ENCODE results near the gene SYT14.
"Not testable (repeated sequence)": the region's sequence is repeated elsewhere in the genome, so short reads cannot be mapped to it uniquely, and the experiment has no call there.

Gene SYT14

DNA sequence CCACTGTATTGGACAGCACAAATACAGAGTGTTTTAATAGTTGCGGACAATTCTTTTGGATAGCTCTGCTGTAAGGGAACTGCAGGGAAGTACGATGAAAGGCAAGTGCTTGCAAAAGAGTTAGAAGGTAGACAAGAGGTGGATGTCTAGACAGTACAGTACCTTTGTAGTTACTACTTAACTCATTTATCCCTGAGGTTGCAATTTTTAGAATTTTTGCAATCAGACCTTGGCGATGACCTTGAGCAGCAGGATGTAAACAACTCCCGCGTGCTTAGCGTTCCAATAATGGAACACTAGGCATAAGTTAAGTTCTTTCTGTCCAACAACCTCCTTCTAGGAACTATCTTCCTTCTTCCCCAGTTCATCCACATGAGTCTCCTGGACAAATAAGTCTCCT, 1.9 kb upstream of the SYT14 start:
- DNase-seq (ENCODE audit: low read depth) = no peak

DNA sequence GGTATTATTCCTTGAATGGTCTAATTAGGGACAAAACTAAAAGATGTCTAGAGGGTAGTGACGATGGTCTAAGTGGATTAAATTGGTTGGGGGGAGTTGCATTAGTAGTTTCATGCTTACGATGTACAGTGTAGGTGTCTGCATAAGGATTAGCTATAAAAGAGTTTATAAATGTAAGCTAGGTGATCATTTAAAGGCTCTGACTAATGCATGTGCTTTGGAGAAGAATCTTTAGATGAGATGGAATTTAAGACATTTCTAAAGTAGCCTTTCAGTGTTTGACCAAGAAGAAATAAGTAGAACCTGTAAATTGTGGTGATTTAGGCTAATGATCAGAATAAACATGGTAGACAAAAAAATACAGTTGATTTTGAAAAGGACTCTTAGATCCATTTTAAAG, 7.4 kb downstream of the SYT14 start:
- DNase-seq (ENCODE audit: low read depth) = no peak

DNA sequence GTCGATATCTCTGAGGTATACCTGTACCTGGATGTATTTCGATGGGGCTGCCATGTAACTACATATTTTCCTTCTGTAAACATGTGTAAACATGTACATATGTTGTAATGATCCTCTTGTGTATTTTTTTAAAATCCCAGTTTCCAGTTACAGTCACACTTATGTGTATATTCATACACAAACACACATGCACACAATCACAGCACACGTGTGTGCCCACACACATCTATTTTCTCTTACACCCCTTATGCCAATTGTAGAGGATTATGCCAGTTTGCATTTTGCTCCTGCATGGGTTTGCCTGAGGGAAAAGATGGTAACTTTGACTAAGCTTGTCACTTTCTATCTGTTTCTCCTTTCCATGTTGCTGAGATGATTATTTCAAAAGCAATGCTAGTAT, 10.1 kb downstream of the SYT14 start:
- DNase-seq (ENCODE audit: low read depth) = no peak

DNA sequence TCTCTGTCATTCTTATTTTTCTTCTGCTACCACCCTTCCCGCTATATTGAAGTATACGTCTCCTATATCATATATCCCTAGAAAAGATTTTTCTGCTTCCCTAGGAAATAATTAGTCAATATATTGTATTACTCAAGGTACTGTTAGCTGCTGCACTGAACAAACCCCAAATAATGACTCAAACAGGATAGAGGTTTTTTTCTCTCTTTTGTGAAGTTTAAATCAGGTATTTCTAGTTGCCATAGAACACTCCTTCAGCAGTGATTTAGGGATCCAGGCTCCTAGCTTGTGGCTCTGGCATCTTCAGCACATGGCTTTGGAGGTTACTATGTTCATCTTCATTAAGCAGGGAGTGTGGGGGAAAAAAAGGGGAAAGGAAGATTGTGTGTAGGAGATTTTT, 18.1 kb downstream of the SYT14 start:
- no peak for DNase-seq (ENCODE audit: low read depth)

DNA sequence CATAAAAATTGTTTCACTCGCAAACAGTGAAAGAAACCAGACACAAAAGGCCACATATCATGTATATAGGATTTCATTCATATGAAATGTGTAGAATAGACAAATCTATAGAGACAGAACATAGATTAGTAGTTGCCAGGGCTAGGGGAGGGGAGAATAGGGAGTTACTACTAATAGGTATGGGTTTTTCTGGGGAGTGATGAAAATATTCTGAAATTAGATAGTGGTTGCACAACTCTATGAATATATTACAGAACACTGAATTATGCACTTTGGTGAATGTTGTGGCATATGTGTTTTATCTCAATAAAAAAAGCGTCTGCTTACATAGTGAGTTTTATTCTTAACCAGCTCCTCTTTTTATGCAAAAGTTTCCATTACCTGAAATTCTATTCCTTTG, 21.6 kb downstream of the SYT14 start:
- DNase-seq (ENCODE audit: low read depth) = no peak

DNA sequence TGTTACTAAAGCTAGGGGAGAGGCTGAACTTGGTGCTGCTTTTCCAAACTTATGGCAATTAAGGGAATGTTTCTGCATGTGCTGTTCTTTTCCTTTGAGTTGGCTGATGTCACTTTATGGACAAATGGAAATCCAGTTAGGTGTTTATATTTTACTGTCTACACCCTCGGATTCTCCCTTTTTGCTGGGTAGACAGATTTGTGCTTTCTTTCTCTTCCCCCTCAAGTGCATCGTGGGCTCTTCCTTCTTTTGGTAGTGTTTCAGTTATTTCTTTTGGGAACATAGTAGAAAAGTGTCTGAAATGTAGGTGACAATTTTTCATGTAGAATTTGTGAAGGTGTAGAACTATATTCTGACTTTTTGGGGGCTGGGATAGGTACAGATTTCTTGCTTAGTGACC, 22.9 kb downstream of the SYT14 start:
- no peak for DNase-seq (ENCODE audit: low read depth)

DNA sequence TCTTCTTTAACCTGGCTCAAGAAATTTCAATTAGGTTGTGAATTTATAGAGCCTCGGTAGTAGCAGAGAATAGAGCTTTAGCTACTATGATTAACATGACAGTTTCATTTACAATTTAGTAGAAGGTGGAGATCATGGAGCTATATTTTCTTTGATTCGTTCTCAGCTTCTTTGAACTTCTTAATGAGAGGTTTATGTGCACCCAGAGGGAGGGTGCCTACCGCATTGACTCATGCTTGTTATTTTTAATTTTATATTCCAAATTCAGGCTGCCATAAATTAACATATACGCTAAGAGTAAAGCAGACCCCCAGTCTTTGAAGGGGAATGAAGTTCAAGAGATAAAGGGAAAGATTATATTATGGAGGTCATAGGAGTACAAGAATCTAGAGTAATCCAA, 24.4 kb downstream of the SYT14 start:
- no peak for DNase-seq (ENCODE audit: low read depth)

DNA sequence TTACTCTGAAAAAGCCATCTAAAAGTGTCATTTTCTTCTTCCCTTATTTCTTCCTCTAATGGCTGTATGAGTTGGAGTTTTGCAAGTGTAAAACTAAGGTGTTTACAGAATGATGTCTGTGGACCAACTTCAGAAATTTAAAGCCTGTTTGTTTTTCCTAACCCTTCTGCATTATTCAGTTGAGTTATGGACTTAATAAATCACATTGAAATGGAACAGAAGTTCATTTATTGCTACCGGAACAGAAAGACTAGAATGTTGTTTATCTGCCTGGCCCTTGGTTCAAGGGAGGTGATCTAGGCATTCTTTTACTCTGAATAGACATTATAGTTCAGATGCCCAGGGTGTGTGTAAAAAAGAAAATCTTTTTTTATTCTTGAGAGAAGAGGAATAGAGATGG, 24.8 kb downstream of the SYT14 start:
- DNase-seq (ENCODE audit: low read depth) = no peak

DNA sequence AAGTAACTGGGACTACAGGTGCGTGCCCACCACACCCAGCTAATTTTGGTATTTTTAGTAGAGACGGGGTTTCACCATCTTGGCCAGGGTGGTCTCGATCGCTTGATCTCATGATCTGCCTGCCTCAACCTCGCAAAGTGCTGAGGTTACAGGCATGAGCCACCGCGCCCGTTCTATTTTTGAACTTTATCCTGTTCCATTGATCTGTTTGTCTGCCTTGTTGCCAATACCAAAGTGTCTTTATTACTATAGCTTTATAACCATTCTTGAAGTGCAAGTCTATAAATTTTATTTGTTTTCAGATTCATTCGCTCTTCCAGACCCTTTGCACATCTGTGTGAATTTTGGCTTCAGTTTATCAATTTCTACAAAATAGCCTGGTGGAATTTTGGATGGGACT, 28.0 kb downstream of the SYT14 start:
- no peak for DNase-seq (ENCODE audit: low read depth)

DNA sequence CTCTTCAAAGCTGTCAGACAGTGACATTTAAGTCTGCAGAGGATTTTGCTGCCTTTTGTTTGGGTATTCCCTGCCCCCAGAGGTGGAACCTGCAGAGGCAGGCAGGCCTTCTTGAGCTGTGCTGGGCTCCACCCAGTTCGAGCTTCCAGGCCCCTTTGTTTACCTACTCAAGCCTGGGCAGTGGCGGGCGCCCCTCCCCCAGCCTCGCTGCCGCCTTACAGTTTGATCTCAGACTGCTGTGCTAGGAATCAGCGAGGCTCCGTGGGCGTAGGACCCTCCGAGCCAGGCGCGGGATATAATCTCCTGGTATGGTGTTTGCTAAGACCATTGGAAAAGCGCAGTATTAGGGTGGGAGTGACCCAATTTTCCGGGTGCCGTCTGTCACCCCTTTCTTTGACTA, 40.7 kb downstream of the SYT14 start:
- not testable (repeated sequence) for DNase-seq (ENCODE audit: low read depth)

DNA sequence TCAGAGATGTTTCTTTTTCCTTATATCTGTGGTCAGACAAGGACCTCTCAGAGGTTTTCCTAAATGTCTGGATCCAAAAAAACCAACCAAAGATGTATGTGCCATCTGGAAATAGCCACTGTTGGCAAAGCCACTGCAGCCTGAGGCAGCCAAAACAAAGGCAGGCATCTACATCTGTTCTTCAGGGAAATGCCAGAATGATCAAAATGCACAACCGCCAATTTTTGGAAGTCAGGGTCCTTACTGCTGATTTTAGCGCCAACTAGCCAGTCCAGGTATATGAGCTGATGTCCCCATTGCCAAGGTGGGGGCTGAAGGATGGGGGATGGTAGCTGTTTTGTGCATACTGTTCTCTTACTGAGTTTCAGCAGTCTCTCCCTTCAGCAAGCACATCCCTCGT, 45.9 kb downstream of the SYT14 start:
- no peak for DNase-seq (ENCODE audit: low read depth)

DNA sequence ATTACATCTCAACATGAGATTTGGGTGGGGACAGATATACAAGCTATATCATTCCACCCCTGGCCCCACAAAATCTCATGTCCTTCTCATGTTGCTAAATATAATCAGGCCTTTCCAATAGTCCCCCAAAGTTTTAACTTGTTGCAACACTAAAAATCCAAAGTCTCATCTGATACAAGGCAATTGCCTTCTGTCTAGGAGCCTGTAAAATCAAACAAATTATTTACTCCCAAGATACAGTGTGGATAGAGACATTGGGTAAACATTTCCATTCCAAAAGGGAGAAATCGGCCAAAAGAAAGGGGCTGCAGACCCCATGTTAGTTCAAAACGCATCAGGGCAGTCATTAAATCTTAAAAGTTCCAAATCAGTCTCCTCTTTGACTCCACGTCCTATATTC, 47.0 kb downstream of the SYT14 start:
- no peak for DNase-seq (ENCODE audit: low read depth)

DNA sequence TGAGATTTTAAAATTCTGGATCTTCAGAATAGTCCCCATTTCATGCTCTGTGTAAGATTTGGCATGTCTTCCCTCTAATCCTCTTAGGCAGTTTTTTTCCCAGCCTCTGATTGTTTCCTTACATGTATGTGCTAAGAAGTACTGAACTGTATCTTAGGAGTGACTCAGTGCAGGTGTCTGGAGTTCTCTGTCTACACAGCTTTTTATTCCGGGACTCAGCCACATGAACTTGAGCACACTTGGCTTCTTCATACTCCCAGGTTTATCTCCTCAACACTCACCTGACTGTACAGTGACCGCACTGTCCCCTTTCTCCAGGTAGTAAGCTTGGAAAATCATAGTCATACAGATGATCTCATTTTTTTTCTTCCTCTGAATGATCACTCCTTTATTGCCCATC, 50.7 kb downstream of the SYT14 start:
- DNase-seq (ENCODE audit: low read depth) = no peak

DNA sequence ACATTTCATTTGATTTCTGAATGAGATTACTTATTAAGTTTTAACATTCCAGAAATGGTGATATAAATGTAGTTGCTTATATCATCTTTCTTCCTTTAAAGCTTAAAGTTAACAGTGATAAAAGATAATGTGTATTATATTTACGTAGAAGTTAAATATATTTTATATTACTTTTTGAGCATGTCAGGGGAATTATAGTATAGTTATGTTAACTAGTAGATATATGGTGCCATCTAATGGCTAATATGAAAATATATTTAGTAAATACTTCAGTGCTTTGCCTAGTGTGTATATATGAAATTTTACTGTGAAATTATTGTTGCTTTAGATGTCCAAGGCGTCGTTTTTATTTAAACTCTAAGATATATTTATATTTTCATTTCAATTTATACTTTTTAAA, 51.5 kb downstream of the SYT14 start:
- no peak for DNase-seq (ENCODE audit: low read depth)

DNA sequence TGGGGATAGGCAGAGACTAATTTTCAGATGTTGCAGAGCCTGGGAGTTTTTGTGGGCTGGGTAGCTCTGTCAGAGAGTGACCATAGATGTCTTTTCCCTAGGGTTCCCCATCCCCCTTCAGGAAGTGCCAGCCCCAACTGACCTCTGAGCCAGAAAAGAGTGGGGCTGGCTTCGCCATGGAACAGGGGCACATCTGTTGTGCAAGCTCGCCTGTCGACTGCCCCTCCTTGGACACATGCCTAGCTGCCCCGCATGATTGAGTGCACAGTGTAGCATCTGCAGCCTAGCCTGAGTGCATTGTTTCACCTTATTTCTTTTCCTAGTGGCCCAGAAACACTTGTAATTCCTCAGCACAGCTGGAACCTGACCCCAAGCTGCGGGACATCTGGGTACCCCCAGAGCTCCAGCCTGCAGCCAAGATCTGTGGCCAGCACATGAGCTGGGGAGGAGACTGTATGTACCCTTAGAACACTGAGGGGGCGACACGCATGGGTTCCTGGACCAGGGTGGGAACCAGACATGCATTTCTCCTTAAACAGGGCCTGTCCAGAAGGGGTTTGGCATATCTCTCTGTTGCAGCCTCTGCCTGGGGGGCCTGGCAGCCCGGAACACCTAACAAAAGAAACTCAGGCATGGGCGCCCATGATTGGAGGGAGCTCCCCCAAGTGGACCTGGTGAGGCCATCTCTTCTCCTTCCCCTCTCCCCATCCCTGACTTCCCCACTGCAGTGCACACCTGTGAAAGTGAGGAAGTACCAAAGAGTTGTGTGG, 55.2 kb downstream of the SYT14 start:
- DNase-seq (ENCODE audit: low read depth) = no peak

DNA sequence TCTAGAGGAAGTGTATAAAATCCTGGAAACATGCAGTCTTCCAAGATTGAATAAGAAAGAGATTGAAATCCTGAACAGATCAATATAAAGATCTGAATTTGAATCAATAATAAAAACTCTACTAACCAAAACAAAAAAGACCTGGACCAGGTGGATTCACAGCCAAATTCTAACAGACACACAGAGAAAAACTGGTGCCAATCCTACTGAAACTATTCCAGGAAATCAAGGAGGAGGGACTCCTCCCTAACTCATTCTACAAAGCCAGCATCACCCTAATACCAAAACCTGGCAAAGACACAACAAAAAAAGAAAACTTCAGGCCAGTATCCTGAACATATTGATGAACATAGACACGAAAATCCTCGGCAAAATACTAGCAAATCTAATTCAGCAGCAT, 58.3 kb downstream of the SYT14 start:
- DNase-seq (ENCODE audit: low read depth) = no peak

DNA sequence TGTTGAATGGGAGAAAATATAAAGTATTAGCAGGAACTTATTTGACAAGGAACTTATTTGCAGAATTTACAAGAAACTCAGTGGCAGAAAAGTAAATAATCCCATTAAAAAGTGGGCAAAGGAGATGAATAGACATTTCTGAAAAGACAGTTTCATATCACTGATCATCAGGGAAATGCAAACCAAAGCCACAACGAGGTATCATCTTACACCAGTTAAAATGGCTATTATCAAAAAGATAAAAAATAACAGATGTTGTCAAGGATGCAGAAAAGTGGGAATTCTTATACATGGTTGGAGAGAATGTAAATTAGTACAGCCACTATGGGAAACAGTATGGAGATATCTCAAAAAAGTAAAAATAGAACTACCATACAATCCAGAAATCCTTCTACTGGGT, 61.0 kb downstream of the SYT14 start:
- no peak for DNase-seq (ENCODE audit: low read depth)

DNA sequence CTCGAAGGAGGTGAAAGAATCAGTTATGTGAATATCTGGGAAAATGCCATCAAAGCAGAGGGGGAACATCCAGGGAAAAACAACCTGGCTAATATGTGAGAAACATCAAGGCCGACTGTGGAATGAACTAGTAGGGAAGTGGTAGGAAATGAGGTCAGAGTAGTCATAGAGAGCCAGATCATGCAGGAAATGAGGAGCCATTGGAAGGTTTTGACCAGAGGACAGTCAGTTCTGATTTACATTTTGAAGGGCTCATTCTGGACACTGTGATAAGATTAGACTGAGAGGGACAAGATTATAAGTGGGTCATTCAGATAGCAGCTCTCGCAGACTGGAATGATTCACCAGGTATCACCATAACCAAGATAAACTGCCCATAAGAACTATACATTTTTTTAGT, 63.7 kb downstream of the SYT14 start:
- DNase-seq (ENCODE audit: low read depth) = no peak

DNA sequence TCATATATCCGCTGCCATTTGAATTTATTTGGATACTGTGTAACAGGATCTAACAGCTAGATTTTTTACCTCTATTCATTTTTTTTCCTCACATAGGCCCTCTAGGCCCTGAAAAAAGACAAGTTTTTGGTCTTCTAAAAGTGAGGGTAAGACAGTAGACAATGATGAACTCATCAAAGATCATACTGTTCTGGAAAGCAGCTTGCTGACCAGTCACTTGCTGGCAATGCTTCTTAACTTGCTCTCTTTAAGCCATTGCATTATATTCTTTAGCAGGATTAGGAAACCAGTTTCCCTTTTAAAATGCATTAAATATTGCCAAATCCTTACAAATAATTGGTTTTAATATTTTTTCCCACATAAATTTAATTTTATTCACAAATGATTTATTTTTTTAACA, 65.5 kb downstream of the SYT14 start:
- no peak for DNase-seq (ENCODE audit: low read depth)

DNA sequence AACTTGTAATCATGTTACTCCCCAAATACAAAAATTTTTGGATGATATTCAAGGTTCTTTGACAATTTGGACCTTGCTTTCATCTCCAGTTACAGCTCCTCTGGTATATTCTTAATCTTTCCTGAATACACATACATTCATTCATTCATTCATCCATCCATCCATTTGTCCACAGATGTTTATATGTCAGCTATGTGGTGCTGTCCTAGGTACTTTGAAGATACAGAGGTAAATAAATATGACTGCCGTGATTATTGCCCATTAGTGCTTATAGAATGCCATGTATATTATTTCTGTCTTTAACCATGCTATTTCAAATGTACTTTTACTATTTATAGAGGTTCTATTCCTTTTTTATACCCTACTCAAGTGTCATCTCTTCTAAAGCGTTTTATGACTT, 72.1 kb downstream of the SYT14 start:
- DNase-seq (ENCODE audit: low read depth) = no peak

DNA sequence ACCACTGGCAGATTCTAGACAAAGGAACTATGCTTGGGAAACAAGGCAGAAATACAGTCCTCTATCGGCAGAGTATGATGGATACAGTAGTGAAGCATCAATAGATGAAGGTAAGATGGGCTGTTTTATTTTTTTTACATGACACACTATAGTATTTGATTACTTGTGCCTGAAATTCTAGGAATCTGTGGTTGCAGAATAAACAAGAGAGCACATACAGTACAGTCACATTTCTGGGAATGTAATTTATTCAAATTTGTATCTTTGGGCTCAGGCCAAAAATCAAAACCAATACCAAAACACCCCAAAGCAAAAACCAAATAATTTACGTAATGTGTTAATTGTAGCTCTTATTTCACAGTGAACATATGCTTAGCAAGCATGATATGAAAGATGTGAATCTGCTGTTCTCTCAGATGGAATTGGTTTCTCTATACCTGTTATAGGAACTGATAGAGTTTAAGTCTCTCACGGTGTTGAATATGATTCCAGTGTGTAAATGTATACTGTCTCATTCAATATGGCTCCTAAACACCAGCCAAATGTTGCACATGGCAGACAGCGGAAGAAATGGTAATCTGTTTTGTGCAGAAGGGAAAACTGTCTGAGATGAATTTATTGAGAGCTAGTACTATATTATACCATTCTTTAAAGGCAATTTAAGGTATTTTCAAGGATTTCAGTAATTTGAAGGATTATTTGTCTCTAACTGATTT, 83.3 kb downstream of the SYT14 start:
- no peak for DNase-seq (ENCODE audit: low read depth)

DNA sequence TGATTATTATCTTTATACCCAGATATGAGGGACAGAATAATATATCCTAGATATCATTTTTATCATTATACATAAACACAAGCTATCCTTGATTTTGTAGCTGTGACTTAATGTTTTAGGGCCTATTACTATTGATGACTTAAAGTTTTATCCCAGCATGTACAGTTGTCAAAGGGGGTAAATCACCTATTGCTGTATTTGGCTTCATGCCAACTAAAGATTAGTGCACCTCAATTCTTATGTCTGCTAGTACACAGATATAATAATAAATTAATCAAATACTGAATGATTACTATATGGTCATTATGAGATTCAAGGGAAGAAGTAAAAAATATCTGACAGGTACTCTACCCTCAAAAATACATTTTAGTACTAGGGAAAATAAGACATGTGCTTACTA, 84.0 kb downstream of the SYT14 start:
- DNase-seq (ENCODE audit: low read depth) = no peak

DNA sequence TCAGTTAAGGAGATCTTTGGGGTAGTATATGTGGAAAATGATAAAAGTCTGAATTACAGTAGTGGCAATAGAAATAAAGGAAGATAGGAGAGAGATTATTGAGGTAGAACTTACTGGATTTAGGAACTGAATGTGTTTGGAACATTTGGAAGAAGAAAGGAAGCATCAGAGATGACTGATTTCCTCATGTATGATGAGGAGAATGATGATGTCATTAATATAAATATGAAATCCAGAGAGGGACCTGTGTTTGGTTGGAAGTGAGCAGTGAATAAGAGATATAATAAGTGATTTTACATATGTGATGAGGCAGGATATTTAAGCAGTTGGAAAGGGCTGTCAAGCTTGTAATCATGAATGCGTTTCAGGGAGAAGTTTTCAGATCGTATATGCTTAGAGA, 86.3 kb downstream of the SYT14 start:
- no peak for DNase-seq (ENCODE audit: low read depth)

DNA sequence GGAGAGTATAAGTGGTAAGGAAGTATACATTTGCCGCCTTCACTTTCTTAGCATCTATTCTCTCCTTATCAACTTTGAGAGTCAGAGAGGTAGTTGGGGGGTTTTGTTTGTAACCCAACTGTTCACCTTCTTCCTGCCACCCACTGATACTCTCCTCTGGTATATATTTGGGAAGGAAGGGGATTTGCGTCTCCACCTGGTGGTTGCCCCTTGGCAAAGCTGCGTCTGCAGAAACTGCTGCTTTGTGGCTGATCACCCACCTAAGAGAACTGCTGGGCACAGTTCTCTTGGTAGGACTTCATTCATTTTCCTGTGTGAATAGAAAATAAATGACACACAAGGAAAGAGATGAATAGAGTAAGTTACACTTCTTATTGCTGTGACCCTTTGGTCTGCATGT, 87.0 kb downstream of the SYT14 start:
- DNase-seq (ENCODE audit: low read depth) = no peak

All from activated gamma-delta T cell treated with anti-CD3 and anti-CD28 coated beads, Interleukin-2, amount 50 U/mL, for 16 hours (primary cell).